GM12872 (cell line): ENCODE measurements around the gene LSMEM2.

ENCODE experiments used
- CTCF ChIP-seq: IDR thresholded peaks from 3 replicates; pipeline ENCODE4 v1.5.1; 2011; ENCODE audit warnings: low read depth, mild to moderate bottlenecking, low read length, moderate library complexity; ENCODE audit not compliant: insufficient read depth

LSMEM2 gene

GRCh38 chr3:50278880-50279224 is at the start of gene LSMEM2:
Gene LSMEM2 (plus strand): TSS chr3:50279087. CDS start chr3:50279114, 27 bp downstream.
- TF ChIP-seq CTCF, result no peak

GRCh38 chr3:50229490-50229889 is 49.4 kb upstream of the LSMEM2 start:
- TF ChIP-seq CTCF, result no peak

GRCh38 chr3:50230104-50230793 is 48.6 kb upstream of the LSMEM2 start:
- no peak for TF ChIP-seq CTCF

GRCh38 chr3:50230794-50231125 is 48.1 kb upstream of the LSMEM2 start:
- no peak for TF ChIP-seq CTCF

- no peak for TF ChIP-seq CTCF
These were observed 47.3 kb upstream of the LSMEM2 start for GRCh38 chr3:50231581-50231980.

- TF ChIP-seq CTCF, result no peak
These were observed 46.6 kb upstream of the LSMEM2 start for GRCh38 chr3:50232303-50232702.

- no peak for TF ChIP-seq CTCF
These were observed 45.7 kb upstream of the LSMEM2 start for GRCh38 chr3:50233176-50233575.
